AG04450 (cell line): Measurements from ENCODE around the gene MEG3. TPM values are rescaled to one million over a fixed set of nuclear protein-coding genes. Genes with fewer than 3 reads are reported as not detected.

Source experiments
- CTCF ChIA-PET: fragments of 300-600, 350-600 bp; formaldehyde crosslinking; extraction: SDS; loops from one replicate; lab custom pipeline; 2022; ENCODE audit warnings: antibody characterized with exemption, inconsistent platforms; lab: Charles Lee
- POLR2A ChIA-PET: fragments of 350-600 bp; formaldehyde crosslinking; extraction: SDS; loops from one replicate; lab custom pipeline; 2021; ENCODE audit warnings: antibody characterized with exemption, inconsistent platforms; lab: Yijun Ruan, JAX
- DNase-seq: peaks from one replicate; pipeline ENCODE4 v3.0.0-alpha.2; 2011; ENCODE audit warnings: low read depth, low spot score
- H3K27ac ChIP-seq: one replicate; pipeline ENCODE4 v1.5.1; 2012; ENCODE audit warnings: low read depth, low read length, control low read depth
- H3K27me3 ChIP-seq: one replicate; pipeline ENCODE4 v1.6.0; 2012; ENCODE audit warnings: low read length; ENCODE audit not compliant: control insufficient read depth, insufficient read depth
- H3K4me3 ChIP-seq: 2 replicates; pipeline ENCODE4 v1.5.1; 2011; ENCODE audit warnings: mild to moderate bottlenecking, low read depth, low read length, control low read depth
- H3K9me3 ChIP-seq: 2 replicates; pipeline ENCODE4 v1.5.1; 2012; ENCODE audit warnings: low read length; ENCODE audit not compliant: control insufficient read depth, insufficient read depth
- CTCF ChIP-seq: IDR thresholded peaks from 2 replicates; pipeline ENCODE4 v1.5.1; 2011; ENCODE audit warnings: low read depth, low read length, control low read depth, inconsistent platforms
- polyA plus RNA-seq: library from polyadenylated mRNA; depleted of rRNA; stranded (reverse); fragments of >200 nt; gene quantifications from 2 replicates; pipeline ENCODE4 v1.2.3, GENCODE V29; 2011

Gene MEG3
- polyA plus RNA-seq, 1 experiment, result 310 TPM

GRCh38 chr14:100838493-100839314, 12.8 kb downstream of the MEG3 start:
- Histone ChIP-seq H3K27me3 (no peaks in the 10 kb centered on the region), H3K27ac (peak overlapping the region; percentile 11), H3K9me3 (no peaks in the 10 kb centered on the region), H3K4me3 (no peak overlapping the region)
- POLR2A ChIA-PET, result interaction anchor here (0.6 kb wide), 1 partner anchor 174 kb away, joined by 3 read pairs; no protein-coding TSS in a partner anchor
- no peak for TF ChIP-seq CTCF
- no peak for DNase-seq
- CTCF ChIA-PET, result interaction anchor here (2.4 kb wide), 1 partner anchor 10 kb away, joined by 7 read pairs; no protein-coding TSS in a partner anchor

GRCh38 chr14:100839315-100839585, 13.3 kb downstream of the MEG3 start:
- Histone ChIP-seq H3K9me3 (no peaks in the 10 kb centered on the region), H3K27me3 (no peaks in the 10 kb centered on the region), H3K4me3 (no peak overlapping the region), H3K27ac (no peak overlapping the region)
- TF ChIP-seq CTCF, result no peak
- ChIA-PET POLR2A (interaction anchor here (0.6 kb wide), 1 partner anchor 174 kb away, joined by 3 read pairs; no protein-coding TSS in a partner anchor), CTCF (interaction anchor here (2.4 kb wide), 1 partner anchor 11 kb away, joined by 7 read pairs; no protein-coding TSS in a partner anchor)
- DNase-seq, result no peak

- Histone ChIP-seq H3K9me3 (no peaks in the 10 kb centered on the region), H3K4me3 (no peak overlapping the region), H3K27me3 (no peaks in the 10 kb centered on the region), H3K27ac (peak overlapping the region; percentile 21)
- DNase-seq, result no peak
- no peak for TF ChIP-seq CTCF
- POLR2A ChIA-PET, result interaction anchor here (0.6 kb wide), 1 partner anchor 175 kb away, joined by 3 read pairs; no protein-coding TSS in a partner anchor
- CTCF ChIA-PET, result interaction anchor here (2.4 kb wide), 1 partner anchor 11 kb away, joined by 7 read pairs; no protein-coding TSS in a partner anchor
Observed at GRCh38 chr14:100839681-100840111, 13.8 kb downstream of the MEG3 start.

GRCh38 chr14:100840286-100841065, 14.6 kb downstream of the MEG3 start:
- POLR2A ChIA-PET, result no interaction called here
- H3K4me3 ChIP-seq, result no peak overlapping the region
- no peak for DNase-seq
- no peak for TF ChIP-seq CTCF
- H3K27ac ChIP-seq, result peak overlapping the region; percentile 80
- CTCF ChIA-PET, result interaction anchor here (2.4 kb wide), 1 partner anchor 12 kb away, joined by 7 read pairs; no protein-coding TSS in a partner anchor
- H3K9me3 ChIP-seq, result no peaks in the 10 kb centered on the region
- H3K27me3 ChIP-seq, result no peaks in the 10 kb centered on the region
